ENCODE results near the gene YES1.

YES1 gene

DNA sequence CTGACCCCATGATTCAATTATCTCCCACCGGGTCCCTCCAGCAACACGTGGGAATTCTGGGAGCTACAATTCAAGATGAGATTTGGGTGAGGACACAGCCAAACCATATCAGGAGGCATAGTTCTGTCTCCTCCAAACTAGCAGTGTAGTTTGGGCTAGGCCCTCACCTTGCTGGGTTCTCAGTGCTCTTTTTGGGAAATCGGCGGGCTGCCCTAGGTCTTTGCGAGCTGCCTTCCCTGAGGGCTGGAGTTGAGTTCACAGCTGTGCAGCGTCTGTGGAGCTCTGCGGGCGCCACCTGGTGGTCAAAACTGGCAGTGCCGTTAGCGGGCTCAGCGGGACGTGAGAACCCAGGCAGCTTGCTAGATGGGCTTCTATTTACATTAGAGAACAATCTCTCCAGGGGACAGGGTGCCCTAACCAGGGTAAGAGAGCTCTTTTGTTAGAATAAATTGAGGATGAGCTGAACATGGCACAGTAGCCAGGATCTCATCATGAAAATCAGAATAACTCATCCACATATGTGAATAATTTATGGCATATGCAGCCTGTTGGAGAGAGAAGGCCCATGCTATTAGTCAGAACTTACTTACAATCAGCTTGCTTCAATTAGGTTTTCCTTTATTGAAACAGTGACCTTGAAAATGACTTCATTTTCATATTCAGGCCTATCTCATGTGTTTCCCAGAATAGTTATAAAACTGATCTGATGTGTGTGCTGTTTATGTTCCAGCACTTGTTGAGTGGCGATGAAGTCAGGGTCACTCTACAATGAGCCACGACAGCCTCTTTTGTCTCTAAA lies 27.4 kb upstream of the YES1 start:
- DNase-seq (ENCODE audit: extremely low read depth, insufficient read length) = peak; percentile 81
- H3K27me3 ChIP-seq (replicated peaks; ENCODE audit: control insufficient read depth, insufficient read depth, low read length) = no peaks in the 10 kb centered on the region
- TF ChIP-seq, protein P1, sequence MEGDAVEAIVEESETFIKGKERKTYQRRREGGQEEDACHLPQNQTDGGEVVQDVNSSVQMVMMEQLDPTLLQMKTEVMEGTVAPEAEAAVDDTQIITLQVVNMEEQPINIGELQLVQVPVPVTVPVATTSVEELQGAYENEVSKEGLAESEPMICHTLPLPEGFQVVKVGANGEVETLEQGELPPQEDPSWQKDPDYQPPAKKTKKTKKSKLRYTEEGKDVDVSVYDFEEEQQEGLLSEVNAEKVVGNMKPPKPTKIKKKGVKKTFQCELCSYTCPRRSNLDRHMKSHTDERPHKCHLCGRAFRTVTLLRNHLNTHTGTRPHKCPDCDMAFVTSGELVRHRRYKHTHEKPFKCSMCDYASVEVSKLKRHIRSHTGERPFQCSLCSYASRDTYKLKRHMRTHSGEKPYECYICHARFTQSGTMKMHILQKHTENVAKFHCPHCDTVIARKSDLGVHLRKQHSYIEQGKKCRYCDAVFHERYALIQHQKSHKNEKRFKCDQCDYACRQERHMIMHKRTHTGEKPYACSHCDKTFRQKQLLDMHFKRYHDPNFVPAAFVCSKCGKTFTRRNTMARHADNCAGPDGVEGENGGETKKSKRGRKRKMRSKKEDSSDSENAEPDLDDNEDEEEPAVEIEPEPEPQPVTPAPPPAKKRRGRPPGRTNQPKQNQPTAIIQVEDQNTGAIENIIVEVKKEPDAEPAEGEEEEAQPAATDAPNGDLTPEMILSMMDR (IDR thresholded peaks at IDR 0.05; ENCODE audit: insufficient read depth, low read length, poor library complexity, severe bottlenecking) = peak; percentile 99
- H3K36me3 ChIP-seq (ENCODE audit: control insufficient read depth, insufficient read depth, low read length) = no peaks in the 10 kb centered on the region
- H3K4me3 ChIP-seq (replicated peaks; ENCODE audit: low read depth, low read length) = no peak overlapping the region

DNA sequence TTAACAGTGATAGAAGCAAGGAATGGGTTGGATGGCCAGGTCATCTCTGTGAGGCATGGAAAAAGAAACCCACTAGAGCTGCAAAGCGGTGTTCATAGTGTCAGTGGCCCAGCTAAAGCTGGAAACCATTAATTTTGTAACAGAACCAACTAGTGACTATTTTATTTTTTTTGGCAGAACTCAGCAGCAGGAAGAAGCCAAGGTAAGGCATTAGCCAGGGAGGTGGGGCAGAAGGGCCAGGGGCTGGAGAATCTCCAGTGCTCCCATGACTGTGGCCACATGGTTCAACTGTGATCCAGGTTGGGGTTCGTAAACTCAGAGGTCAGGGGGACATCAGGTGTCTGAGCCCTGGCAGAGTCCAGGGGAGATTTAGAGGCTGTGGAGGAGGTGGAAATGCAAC lies 25.9 kb upstream of the YES1 start:
- no peak for DNase-seq (ENCODE audit: extremely low read depth, insufficient read length)
- H3K4me3 ChIP-seq (replicated peaks; ENCODE audit: low read depth, low read length) = no peak overlapping the region
- TF ChIP-seq, protein P1 (IDR thresholded peaks at IDR 0.05; ENCODE audit: insufficient read depth, low read length, poor library complexity, severe bottlenecking) = no peak
- H3K36me3 ChIP-seq (ENCODE audit: control insufficient read depth, insufficient read depth, low read length) = no peaks in the 10 kb centered on the region
- H3K27me3 ChIP-seq (replicated peaks; ENCODE audit: control insufficient read depth, insufficient read depth, low read length) = no peaks in the 10 kb centered on the region

DNA sequence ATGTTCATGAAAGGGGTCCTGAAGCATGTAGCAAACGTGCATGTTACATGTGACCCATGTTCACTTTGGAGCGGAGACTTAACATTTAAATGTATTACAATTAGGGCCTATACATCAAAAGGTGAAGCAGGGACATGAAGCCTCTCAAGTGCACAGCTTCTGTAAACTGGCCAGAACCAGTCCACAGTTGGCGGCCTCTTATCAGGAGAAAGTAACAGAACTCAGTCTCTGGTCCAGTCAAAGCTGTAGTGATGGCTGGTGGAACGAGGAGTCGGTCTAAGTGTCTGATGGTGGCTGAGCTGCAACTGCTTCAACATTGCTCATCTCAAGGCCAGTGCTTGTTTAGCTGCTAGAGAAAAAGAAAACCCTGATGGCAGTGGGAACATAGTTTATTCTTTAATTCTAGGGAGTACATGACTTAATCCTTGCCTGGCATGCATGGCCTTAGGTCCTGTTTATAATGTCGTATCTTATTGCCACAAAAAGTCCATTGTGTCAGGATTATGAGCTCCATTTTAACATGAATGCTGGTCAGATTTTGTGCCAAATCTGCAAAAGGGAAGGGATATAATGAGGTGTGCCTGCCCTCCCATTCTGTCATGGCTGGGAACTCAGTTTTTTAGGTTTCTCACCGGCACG lies 22.2 kb upstream of the YES1 start:
- TF ChIP-seq, protein P1 (IDR thresholded peaks at IDR 0.05; ENCODE audit: insufficient read depth, low read length, poor library complexity, severe bottlenecking) = no peak
- no peak for DNase-seq (ENCODE audit: extremely low read depth, insufficient read length)
- no peaks in the 10 kb centered on the region for H3K36me3 ChIP-seq (ENCODE audit: control insufficient read depth, insufficient read depth, low read length)
- no peaks in the 10 kb centered on the region for H3K27me3 ChIP-seq (replicated peaks; ENCODE audit: control insufficient read depth, insufficient read depth, low read length)
- H3K4me3 ChIP-seq (replicated peaks; ENCODE audit: low read depth, low read length) = no peak overlapping the region

DNA sequence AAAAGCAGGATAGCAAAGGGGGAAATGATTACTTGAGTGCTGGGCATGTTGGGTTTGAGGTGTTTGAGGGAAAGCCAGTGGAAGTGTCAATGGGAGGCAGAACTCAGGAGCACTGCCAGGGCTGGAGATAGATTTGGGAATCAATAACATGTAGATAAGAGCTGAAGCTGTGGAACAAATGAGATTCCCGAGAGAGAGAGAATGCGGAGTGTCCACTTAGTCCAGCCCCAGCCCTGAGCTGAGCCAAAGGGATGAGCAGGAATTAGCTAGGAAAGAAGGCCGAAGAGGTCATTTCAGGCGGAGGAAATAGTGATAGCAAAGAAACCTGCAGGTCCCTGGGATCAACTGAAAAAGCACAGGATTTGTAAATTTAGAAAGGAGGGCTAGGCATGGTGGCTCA lies 21.2 kb upstream of the YES1 start:
- no peaks in the 10 kb centered on the region for H3K36me3 ChIP-seq (ENCODE audit: control insufficient read depth, insufficient read depth, low read length)
- TF ChIP-seq, protein P1 (IDR thresholded peaks at IDR 0.05; ENCODE audit: insufficient read depth, low read length, poor library complexity, severe bottlenecking) = no peak
- no peak overlapping the region for H3K4me3 ChIP-seq (replicated peaks; ENCODE audit: low read depth, low read length)
- no peak for DNase-seq (ENCODE audit: extremely low read depth, insufficient read length)
- no peaks in the 10 kb centered on the region for H3K27me3 ChIP-seq (replicated peaks; ENCODE audit: control insufficient read depth, insufficient read depth, low read length)

DNA sequence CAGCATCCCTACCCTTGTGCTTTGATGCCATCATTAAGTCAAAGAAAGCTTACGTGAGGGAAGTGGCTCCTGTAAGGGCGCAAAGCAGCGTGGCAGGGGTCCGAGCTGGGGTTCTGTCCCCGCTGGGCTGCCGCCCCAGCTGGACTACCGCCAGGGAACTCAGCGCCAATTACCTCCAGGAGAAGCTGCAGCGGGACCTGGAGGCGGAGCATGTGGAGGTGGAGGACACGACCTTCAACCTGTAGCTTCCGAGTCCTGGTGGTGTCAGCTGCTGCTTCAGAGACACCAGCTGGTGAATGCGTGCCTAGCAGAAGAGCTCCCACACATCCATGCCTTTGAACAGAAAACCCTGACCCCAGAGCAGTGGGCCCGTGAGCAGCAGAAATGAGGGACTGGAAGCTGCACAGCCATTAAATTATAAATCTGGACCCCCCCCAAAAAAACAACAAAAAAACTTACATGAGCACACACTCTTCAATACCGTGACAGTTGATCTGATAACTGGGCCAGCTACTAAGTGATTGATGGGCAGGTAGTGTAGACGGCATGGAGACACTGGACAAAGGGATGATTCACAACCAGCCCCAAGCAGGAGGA lies 20.1 kb upstream of the YES1 start:
- TF ChIP-seq, protein P1 (IDR thresholded peaks at IDR 0.05; ENCODE audit: insufficient read depth, low read length, poor library complexity, severe bottlenecking) = no peak
- H3K27me3 ChIP-seq (replicated peaks; ENCODE audit: control insufficient read depth, insufficient read depth, low read length) = no peaks in the 10 kb centered on the region
- DNase-seq (ENCODE audit: extremely low read depth, insufficient read length) = no peak
- no peaks in the 10 kb centered on the region for H3K36me3 ChIP-seq (ENCODE audit: control insufficient read depth, insufficient read depth, low read length)
- no peak overlapping the region for H3K4me3 ChIP-seq (replicated peaks; ENCODE audit: low read depth, low read length)
